HG03354 (cell line): Measurements from ENCODE around the gene DNAJC19.
A peak's percentile ranks its signal among the peaks of the same experiment; 100 is the strongest.
"Not testable (repeated sequence)": the region's sequence is repeated elsewhere in the genome, so short reads cannot be mapped to it uniquely, and the experiment has no call there.

ENCODE experiments used
- ATAC-seq: cut with Tn5 transposase; IDR thresholded peaks from one replicate; pipeline ENCODE4 v1.9.1; 2021; ENCODE audit warnings: mild to moderate bottlenecking; ENCODE audit not compliant: unreplicated experiment, poor library complexity, severe bottlenecking

DNAJC19 gene

GRCh38 chr3:180989291-180990163, at the start of gene DNAJC19:
TSS of gene DNAJC19 (minus strand) at chr3:180989736. CDS start at chr3:180989602, 134 bp downstream.
- ATAC-seq: peak; percentile 97

- no peak for ATAC-seq
Measured at GRCh38 chr3:181030948-181031347, 41.4 kb upstream of the DNAJC19 start.

- ATAC-seq: no peak
Measured at GRCh38 chr3:181025204-181025603, 35.7 kb upstream of the DNAJC19 start.

- no peak for ATAC-seq
Measured at GRCh38 chr3:181017690-181018089, 28.2 kb upstream of the DNAJC19 start.

GRCh38 chr3:181009225-181009624, 19.7 kb upstream of the DNAJC19 start:
- no peak for ATAC-seq

GRCh38 chr3:181008796-181009195, 19.3 kb upstream of the DNAJC19 start:
- ATAC-seq: no peak

GRCh38 chr3:181007262-181007661, 17.7 kb upstream of the DNAJC19 start:
- no peak for ATAC-seq

GRCh38 chr3:181006541-181006940, 17.0 kb upstream of the DNAJC19 start:
- ATAC-seq: no peak

- ATAC-seq: not testable (repeated sequence)
Measured at GRCh38 chr3:181003469-181003868, 13.9 kb upstream of the DNAJC19 start.

GRCh38 chr3:181002331-181002730, 12.8 kb upstream of the DNAJC19 start:
- not testable (repeated sequence) for ATAC-seq

GRCh38 chr3:180996415-180996932, 6.9 kb upstream of the DNAJC19 start:
- no peak for ATAC-seq

- no peak for ATAC-seq
Measured at GRCh38 chr3:180990505-180990904, 969 bp upstream of the DNAJC19 start.

GRCh38 chr3:180987344-180987743, 2.2 kb downstream of the DNAJC19 start:
- ATAC-seq: no peak

- not testable (repeated sequence) for ATAC-seq
Measured at GRCh38 chr3:180986366-180986765, 3.2 kb downstream of the DNAJC19 start.

- no peak for ATAC-seq
Measured at GRCh38 chr3:180983136-180983535, 6.4 kb downstream of the DNAJC19 start.

- no peak for ATAC-seq
Measured at GRCh38 chr3:180981912-180982311, 7.6 kb downstream of the DNAJC19 start.

- peak; percentile 52 for ATAC-seq
Measured at GRCh38 chr3:180980611-180981010, 8.9 kb downstream of the DNAJC19 start.

- no peak for ATAC-seq
Measured at GRCh38 chr3:180979961-180980360, 9.6 kb downstream of the DNAJC19 start.

- no peak for ATAC-seq
Measured at GRCh38 chr3:180977498-180977897, 12.0 kb downstream of the DNAJC19 start.

- ATAC-seq: no peak
Measured at GRCh38 chr3:180974286-180974685, 15.2 kb downstream of the DNAJC19 start.

GRCh38 chr3:180973543-180973942, 16.0 kb downstream of the DNAJC19 start:
- peak; percentile 76 for ATAC-seq
